Hematopoietic multipotent progenitor cell treated with erythropoietin and hydrocortisone succinate and interleukin-3 and kit ligand, for 17 days (in vitro differentiated cells): ENCODE results near the gene OLA1.
A peak's percentile ranks its signal among the peaks of the same experiment; 100 is the strongest.

Source experiments
- DNase-seq: peaks from one replicate; pipeline ENCODE4 v3.0.0-alpha.2; 2015; ENCODE audit warnings: low spot score

The OLA1 gene

GRCh38 chr2:174063492-174064092 is 184.7 kb downstream of the OLA1 start:
- DNase-seq: no peak

GRCh38 chr2:174062934-174063333 is 185.4 kb downstream of the OLA1 start:
- no peak for DNase-seq

- no peak for DNase-seq
Measured at GRCh38 chr2:174059884-174060244, 188.5 kb downstream of the OLA1 start.

- DNase-seq: peak; percentile 81
Measured at GRCh38 chr2:174059178-174059883, 189.0 kb downstream of the OLA1 start.

GRCh38 chr2:174058456-174058855 is 189.9 kb downstream of the OLA1 start:
- no peak for DNase-seq

- peak; percentile 23 for DNase-seq
Measured at GRCh38 chr2:174058026-174058425, 190.3 kb downstream of the OLA1 start.

- DNase-seq: no peak
Measured at GRCh38 chr2:174054926-174055325, 193.4 kb downstream of the OLA1 start.

GRCh38 chr2:174053355-174054151 is 194.8 kb downstream of the OLA1 start:
- no peak for DNase-seq

GRCh38 chr2:174052584-174052976 is 195.8 kb downstream of the OLA1 start:
- peak; percentile 25 for DNase-seq

- peak; percentile 75 for DNase-seq
Measured at GRCh38 chr2:174051741-174052583, 196.4 kb downstream of the OLA1 start.

- DNase-seq: no peak
Measured at GRCh38 chr2:174051068-174051467, 197.3 kb downstream of the OLA1 start.

GRCh38 chr2:174049895-174050294 is 198.4 kb downstream of the OLA1 start:
- peak; percentile 18 for DNase-seq

GRCh38 chr2:174048243-174048642 is 200.1 kb downstream of the OLA1 start:
- DNase-seq: no peak

- DNase-seq: no peak
Measured at GRCh38 chr2:174047746-174048145, 200.6 kb downstream of the OLA1 start.

GRCh38 chr2:174046172-174046571 is 202.2 kb downstream of the OLA1 start:
- DNase-seq: no peak

- DNase-seq: no peak
Measured at GRCh38 chr2:174044556-174044955, 203.8 kb downstream of the OLA1 start.

- no peak for DNase-seq
Measured at GRCh38 chr2:174040417-174040701, 208.0 kb downstream of the OLA1 start.

GRCh38 chr2:174039551-174040416 is 208.5 kb downstream of the OLA1 start:
- DNase-seq: peak; percentile 83

GRCh38 chr2:174038462-174038861 is 209.9 kb downstream of the OLA1 start:
- no peak for DNase-seq

GRCh38 chr2:174036825-174037224 is 211.5 kb downstream of the OLA1 start:
- DNase-seq: no peak

GRCh38 chr2:174035981-174036742 is 212.2 kb downstream of the OLA1 start:
- DNase-seq: no peak
